ENCODE results near the gene DOK5. TPM values are rescaled to one million over a fixed set of nuclear protein-coding genes. Genes with fewer than 3 reads are reported as not detected.
"Not testable (repeated sequence)": the region's sequence is repeated elsewhere in the genome, so short reads cannot be mapped to it uniquely, and the experiment has no call there.

DOK5 gene
- polyA plus RNA-seq (2012; ENCODE audit: insufficient read depth, insufficient read length), result not detected

- H3K4me3 ChIP-seq (ENCODE audit: low read length), result no peak within 1 kb of the TSS
- no peak for DNase-seq (ENCODE audit: low read depth, low spot score)
These were observed at the start of gene DOK5 for GRCh38 chr20:54475334-54476168. TSS of gene DOK5 (plus strand) at chr20:54475593. CDS start at chr20:54475947, 354 bp downstream.

GRCh38 chr20:54429364-54429763 is 46.0 kb upstream of the DOK5 start:
- no peak for DNase-seq (ENCODE audit: low read depth, low spot score)
- H3K4me3 ChIP-seq (ENCODE audit: low read length), result no peak overlapping the region

- H3K4me3 ChIP-seq (ENCODE audit: low read length), result no peak overlapping the region
- DNase-seq (ENCODE audit: low read depth, low spot score), result no peak
These were observed 44.0 kb upstream of the DOK5 start for GRCh38 chr20:54431156-54431944.

DNA sequence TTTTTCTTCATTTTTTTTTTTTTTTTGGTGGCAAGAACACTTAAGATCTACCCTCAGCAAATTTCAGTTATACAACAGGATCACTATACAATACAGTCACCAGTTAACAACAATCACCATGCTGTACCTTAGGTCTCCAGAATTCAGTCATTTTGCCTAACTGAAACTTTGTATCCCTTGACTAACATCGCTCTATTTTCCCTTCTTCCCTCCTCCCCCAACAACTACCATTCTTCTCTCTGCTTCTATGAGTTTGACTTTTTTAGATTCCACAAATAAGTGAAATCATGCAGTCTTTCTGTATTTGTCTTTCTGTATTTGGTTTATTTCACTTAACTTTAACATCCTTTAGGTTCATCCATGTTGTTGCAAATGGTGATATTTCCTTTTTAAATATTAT is 42.4 kb upstream of the DOK5 start:
- H3K4me3 ChIP-seq (ENCODE audit: low read length), result no peak overlapping the region
- no peak for DNase-seq (ENCODE audit: low read depth, low spot score)

GRCh38 chr20:54433636-54434035 is 41.8 kb upstream of the DOK5 start:
- no peak for DNase-seq (ENCODE audit: low read depth, low spot score)
- H3K4me3 ChIP-seq (ENCODE audit: low read length), result no peak overlapping the region

DNA sequence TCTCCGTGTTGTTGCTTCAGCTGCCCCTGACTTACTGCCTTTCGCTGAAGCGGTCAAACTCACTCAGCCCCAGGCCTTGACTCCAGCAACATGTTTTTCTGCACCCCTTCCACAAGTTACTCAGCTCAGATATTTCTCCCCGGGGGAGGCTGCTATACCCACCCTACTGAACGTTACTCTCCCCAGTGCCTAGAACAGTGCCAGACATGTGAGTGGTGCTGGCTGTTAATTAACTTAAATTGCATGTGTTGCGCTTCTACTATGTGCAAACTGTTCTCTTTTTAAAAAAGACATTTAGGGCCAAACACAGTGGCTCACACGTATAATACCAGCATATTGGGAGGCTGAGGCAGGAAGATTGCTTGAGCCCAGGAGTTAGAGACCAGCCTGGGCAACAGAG is 41.2 kb upstream of the DOK5 start:
- DNase-seq (ENCODE audit: low read depth, low spot score), result no peak
- H3K4me3 ChIP-seq (ENCODE audit: low read length), result no peak overlapping the region

- DNase-seq (ENCODE audit: low read depth, low spot score), result no peak
- H3K4me3 ChIP-seq (ENCODE audit: low read length), result no peak overlapping the region
These were observed 40.4 kb upstream of the DOK5 start for GRCh38 chr20:54435015-54435414.

- H3K4me3 ChIP-seq (ENCODE audit: low read length); DNase-seq (ENCODE audit: low read depth, low spot score): not testable (repeated sequence)
These were observed 39.0 kb upstream of the DOK5 start for GRCh38 chr20:54436410-54436809.

DNA sequence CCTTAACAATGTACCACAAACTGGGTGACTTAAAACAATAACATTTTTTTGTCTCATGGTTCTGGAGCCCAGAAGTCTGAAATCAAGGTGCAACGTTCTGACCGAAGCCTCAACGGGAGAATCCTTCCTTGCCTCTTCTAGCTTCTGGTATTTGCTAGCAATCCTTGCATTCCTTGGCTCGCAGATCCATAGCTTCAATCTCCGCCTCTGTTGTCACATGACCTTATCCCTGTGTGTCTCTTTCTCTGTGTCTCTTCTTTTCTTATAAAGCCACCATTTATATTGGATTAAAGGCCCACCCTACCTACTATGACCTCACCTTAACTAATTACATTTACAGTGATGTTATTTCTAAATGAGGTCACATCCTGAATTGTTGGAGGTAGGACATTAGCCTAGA is 37.2 kb upstream of the DOK5 start:
- no peak overlapping the region for H3K4me3 ChIP-seq (ENCODE audit: low read length)
- DNase-seq (ENCODE audit: low read depth, low spot score), result no peak

GRCh38 chr20:54450207-54450606 is 25.2 kb upstream of the DOK5 start:
- no peak overlapping the region for H3K4me3 ChIP-seq (ENCODE audit: low read length)
- DNase-seq (ENCODE audit: low read depth, low spot score), result no peak

DNA sequence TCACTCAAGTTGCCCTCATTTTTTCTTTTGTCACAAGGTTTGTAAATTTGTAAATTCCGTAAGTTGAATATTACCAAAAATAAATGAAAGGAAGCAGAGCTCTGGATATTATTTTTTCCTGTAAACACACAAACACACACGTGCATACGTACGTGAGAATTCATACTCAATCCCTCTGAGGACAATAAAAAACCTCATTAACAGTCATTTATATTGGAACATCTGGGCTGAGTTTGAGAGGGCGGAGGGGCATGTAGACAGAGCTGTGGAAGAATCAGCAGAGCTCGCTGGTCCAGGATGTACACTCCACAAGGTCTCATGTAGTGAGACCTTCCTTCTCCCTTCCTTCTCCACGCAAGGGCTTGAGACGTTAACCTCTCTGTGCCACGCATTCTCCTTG is 24.2 kb upstream of the DOK5 start:
- no peak for DNase-seq (ENCODE audit: low read depth, low spot score)
- H3K4me3 ChIP-seq (ENCODE audit: low read length), result no peak overlapping the region

GRCh38 chr20:54452277-54452676 is 23.1 kb upstream of the DOK5 start:
- no peak for DNase-seq (ENCODE audit: low read depth, low spot score)

GRCh38 chr20:54454982-54455381 is 20.4 kb upstream of the DOK5 start:
- DNase-seq (ENCODE audit: low read depth, low spot score), result no peak
- H3K4me3 ChIP-seq (ENCODE audit: low read length), result no peak overlapping the region

More at GRCh38 chr20:54452277-54452676, 23.1 kb upstream of the DOK5 start:
- no peak overlapping the region for H3K4me3 ChIP-seq (ENCODE audit: low read length)

DNA sequence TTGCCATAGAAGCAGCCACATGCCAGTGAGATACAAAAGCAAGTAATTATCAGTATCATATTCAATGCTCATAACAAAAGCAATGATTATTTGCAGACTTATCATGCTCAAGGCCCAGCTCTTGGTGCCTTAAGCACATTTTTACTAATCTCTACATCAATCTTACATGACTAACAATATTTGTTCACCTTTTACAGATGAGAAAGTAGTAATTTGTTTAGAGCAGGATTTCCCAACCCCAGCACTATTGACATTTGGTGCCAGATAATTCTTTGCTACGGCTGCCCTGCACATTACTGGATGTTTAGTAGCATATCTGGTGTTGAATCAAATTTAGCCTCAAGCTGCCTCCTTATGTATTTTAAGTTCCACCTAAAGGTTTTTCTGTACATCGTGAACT is 19.0 kb upstream of the DOK5 start:
- H3K4me3 ChIP-seq (ENCODE audit: low read length), result no peak overlapping the region
- DNase-seq (ENCODE audit: low read depth, low spot score), result no peak

DNA sequence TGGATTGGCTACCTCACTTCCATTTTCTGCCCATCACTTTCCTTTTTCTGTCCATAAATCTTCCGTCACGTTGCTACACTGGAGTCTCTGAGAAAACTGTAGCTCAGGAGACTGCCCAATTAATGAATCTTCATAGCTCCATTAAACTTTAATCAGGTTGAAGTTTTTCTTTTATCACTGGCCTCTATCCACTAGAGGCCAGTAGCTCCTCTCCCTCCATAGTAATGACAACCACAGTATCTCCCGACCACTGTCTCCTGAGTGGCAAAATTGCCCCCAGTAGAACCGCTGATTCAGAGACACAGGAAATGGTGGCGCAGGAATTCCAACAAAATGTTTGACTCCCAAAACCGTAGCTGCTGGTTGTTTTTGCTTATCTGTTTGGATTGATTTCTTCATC is 18.4 kb upstream of the DOK5 start:
- H3K4me3 ChIP-seq (ENCODE audit: low read length), result no peak overlapping the region
- no peak for DNase-seq (ENCODE audit: low read depth, low spot score)

DNA sequence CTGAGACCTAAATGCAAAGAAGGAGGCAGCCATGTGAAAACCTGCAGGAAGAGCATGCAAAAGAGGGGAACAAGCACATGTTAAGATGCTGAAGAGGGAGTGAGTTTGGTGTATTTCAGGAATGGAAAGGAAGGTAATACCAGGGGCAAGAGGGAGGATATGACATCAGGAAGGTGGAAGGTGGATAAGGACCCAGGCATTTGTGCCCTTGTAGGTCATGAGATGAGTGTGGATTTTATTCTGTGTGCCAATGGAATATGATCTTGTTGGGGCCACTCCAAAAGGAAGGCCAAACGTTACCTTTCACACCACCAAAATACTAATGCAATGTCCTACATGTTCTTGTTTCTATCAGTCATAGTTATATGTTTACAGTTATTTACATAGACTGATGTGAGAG is 17.2 kb upstream of the DOK5 start:
- DNase-seq (ENCODE audit: low read depth, low spot score), result no peak

DNA sequence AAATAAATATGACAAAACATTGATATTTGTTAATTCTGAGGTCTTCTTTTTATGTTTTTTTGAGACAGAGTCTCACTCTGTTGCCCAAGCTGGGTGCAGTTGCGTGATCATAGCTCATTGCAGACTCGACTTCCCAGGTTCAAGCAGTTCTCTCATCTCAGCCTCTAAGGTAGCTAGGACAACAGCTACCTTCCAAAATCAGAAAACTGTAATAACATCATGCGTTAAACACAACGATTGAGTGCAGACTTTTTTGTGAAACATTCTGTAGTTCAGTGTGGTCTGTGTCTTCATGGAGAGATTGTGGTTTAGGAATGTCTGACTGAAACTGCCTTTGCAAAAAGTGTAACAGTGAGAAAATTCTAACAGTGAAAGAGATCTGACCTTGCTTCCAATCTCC is 16.1 kb upstream of the DOK5 start:
- DNase-seq (ENCODE audit: low read depth, low spot score), result no peak
- no peak overlapping the region for H3K4me3 ChIP-seq (ENCODE audit: low read length)

More for the DNA sequence above, 17.2 kb upstream of the DOK5 start:
- no peak overlapping the region for H3K4me3 ChIP-seq (ENCODE audit: low read length)

- DNase-seq (ENCODE audit: low read depth, low spot score), result no peak
- H3K4me3 ChIP-seq (ENCODE audit: low read length), result no peak overlapping the region
These were observed 11.4 kb upstream of the DOK5 start for GRCh38 chr20:54464003-54464402.

- no peak overlapping the region for H3K4me3 ChIP-seq (ENCODE audit: low read length)
- no peak for DNase-seq (ENCODE audit: low read depth, low spot score)
These were observed 9.3 kb upstream of the DOK5 start for GRCh38 chr20:54466127-54466526.

DNA sequence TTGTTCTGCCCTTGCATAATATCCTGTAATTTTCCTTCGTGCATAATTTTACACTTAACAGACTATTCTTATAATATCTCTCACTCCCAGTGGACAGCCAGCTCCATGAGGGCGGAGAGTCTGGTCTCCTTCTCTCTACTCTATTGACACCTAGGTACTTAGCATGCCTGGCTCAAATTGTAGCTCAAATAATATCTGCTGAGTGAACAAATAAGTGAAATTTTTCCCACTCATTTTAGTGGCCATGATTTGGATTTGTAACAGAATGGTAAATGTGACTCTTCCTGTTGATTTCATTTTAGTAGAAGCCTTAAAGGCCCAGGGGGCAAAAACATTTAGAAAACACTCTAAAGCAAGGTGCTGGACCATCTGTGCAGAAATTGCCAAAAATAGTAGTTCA is 7.8 kb upstream of the DOK5 start:
- DNase-seq (ENCODE audit: low read depth, low spot score), result no peak
- no peak overlapping the region for H3K4me3 ChIP-seq (ENCODE audit: low read length)

All from Jurkat, Clone E6-1 (cell line).